Large intestine (tissue), 3 donors: ENCODE measurements around the gene EEF1A2. TPM values are rescaled to one million over a fixed set of nuclear protein-coding genes. Genes with fewer than 3 reads are reported as not detected.

Experiments
- DNase-seq, 2 donors: peaks; one replicate each; pipeline versions ENCODE4 v3.0.0 to v3.0.0-alpha.2; 2013
- H3K27ac ChIP-seq: one replicate; pipeline ENCODE4 v1.5.1; 2013; ENCODE audit warnings: low read length
- H3K27me3 ChIP-seq: 2 replicates; pipeline ENCODE4 v1.6.1; 2013; ENCODE audit warnings: low read length; ENCODE audit not compliant: control insufficient read depth, insufficient read depth
- H3K36me3 ChIP-seq: 2 replicates; pipeline ENCODE4 v1.6.1; 2013; ENCODE audit warnings: low read length; ENCODE audit not compliant: control insufficient read depth, insufficient read depth
- H3K4me1 ChIP-seq: one replicate; pipeline ENCODE4 v1.6.1; 2013; ENCODE audit warnings: low read length; ENCODE audit not compliant: control insufficient read depth, insufficient read depth
- H3K4me3 ChIP-seq: one replicate; pipeline ENCODE4 v1.5.1; 2013; ENCODE audit warnings: low read length
- H3K9me3 ChIP-seq: one replicate; pipeline ENCODE4 v1.6.1; 2013; ENCODE audit warnings: mild to moderate bottlenecking, low read depth, low read length, moderate library complexity; ENCODE audit not compliant: control insufficient read depth
- WGBS: methylation state at CpG from one replicate; pipeline ENCODE4 v1.1.5; 2013; ENCODE audit warnings: low lambda C conversion rate; ENCODE audit not compliant: insufficient coverage; 5-methylcytosine and 5-hydroxymethylcytosine counted together
- polyA plus RNA-seq: library from polyadenylated mRNA; unstranded; fragments of 120-200 nt; gene quantifications from one replicate; pipeline ENCODE4 v1.2.1, GENCODE V29; 2013

EEF1A2 gene
- polyA plus RNA-seq, 1 donor, result 29.7 TPM

DNA sequence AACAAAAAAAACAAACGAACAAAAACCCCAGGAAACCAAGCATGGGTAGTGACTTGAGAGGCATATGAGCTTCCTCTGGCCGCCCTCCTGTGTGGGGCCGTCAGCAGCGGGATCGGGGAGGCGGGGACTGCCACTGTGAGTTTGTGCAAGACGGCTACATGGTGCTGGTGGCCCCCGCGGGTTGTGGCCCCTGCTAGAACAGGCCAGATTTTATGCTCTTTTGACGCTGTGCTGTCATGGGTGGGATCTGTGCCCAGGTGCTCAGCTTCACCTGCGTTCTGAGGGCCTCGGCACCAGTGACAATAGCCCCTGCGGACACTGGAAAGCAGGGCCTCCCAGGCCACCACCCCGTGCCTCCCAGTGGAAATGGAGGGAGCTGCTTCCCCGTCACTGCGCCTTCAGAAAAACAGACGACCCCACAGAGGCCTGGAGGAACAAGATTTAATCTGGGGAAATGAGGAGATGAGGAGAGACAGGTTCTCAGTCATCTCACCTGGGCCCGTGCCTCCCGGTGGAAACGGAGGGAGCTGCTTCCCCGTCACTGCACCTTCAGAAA lies 21.7 kb downstream of the EEF1A2 start:
- no peak overlapping the region for H3K27ac ChIP-seq
- no peaks in the 10 kb centered on the region for H3K9me3 ChIP-seq
- no peaks in the 10 kb centered on the region for H3K36me3 ChIP-seq
- DNase-seq, result no peak
- H3K27me3 ChIP-seq, result peaks cover 75% of the 10 kb centered on the region
- WGBS, result no CpG with 5 or more reads among the region's 21 CpGs
- H3K4me1 ChIP-seq, result no peaks in the 10 kb centered on the region
- no peak overlapping the region for H3K4me3 ChIP-seq

DNA sequence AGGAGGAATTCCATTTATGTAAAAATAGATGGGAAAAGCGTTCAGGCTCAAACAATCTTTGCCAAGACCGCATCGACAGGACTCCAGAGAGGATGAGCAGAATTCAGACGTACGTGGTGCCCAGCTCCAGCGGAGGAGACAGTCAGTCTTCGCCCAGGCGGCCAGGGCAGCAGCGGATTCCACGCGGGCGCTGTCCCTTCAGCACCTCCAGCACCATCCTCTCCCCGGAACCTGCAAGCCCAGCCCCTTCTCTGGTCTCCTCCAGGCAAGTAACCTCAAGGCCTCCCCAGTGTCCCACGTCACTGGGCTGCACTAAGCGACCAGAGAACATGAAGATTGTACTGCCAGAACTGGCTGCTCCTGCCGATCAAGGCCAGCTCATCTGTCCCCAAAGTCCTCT lies 23.7 kb downstream of the EEF1A2 start:
- H3K36me3 ChIP-seq, result no peaks in the 10 kb centered on the region
- no peak overlapping the region for H3K4me3 ChIP-seq
- no CpG with 5 or more reads among the region's 16 CpGs for WGBS
- no peaks in the 10 kb centered on the region for H3K4me1 ChIP-seq
- no peak for DNase-seq
- H3K27ac ChIP-seq, result no peak overlapping the region
- H3K9me3 ChIP-seq, result no peaks in the 10 kb centered on the region
- peaks cover 81% of the 10 kb centered on the region for H3K27me3 ChIP-seq

DNA sequence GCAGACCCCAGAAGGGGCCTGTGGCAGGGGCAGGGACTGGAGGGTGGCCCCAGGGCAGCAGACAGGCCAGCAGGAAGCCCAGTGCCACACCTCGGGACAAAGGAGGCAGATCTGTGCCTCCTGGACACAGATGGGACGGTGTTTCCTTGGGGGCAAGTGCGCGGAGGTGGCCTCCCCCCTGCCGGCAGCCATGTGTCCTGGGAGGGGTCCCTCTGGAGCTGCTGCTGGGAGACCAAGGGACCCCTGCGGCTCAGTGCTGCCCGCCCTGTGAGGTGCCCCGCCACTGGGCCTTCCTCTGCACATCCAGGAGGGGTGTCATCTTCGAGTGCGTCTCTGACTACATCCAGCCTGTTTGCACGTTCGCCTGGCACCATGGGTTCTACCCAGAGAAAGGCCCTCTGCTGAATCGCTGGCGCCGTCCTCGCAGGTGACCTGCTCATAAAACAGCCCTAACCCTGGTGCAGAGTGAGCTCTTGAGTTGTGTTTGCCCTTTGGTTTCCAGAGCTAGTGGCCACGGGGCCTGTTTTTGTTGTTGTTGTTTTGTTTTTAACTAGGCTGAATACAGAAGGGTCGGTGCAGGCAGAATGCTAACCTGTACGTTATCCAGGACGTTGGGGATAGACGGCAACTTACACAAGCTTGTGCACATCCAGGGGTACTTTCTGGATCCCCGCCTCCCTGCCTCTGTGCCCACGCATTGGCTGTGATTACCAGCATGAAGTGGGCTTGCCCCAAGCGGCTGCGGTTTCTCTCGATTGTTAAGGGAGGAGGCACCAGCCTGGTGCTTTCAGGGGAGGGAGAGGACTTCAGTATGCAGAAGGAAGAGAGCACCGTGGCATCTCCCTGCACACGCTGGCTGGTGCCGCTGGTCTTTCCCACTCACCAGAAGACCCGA lies 25.1 kb downstream of the EEF1A2 start:
- H3K36me3 ChIP-seq, result no peaks in the 10 kb centered on the region
- no peak for DNase-seq
- no peaks in the 10 kb centered on the region for H3K9me3 ChIP-seq
- WGBS, result no CpG with 5 or more reads among the region's 30 CpGs
- H3K27me3 ChIP-seq, result peaks cover 84% of the 10 kb centered on the region
- H3K27ac ChIP-seq, result no peak overlapping the region
- H3K4me1 ChIP-seq, result no peaks in the 10 kb centered on the region
- no peak overlapping the region for H3K4me3 ChIP-seq

GRCh38 chr20:63472862-63473390 lies 26.0 kb downstream of the EEF1A2 start:
- no CpG with 5 or more reads among the region's 13 CpGs for WGBS
- Histone ChIP-seq H3K4me3 (no peak overlapping the region), H3K4me1 (no peaks in the 10 kb centered on the region), H3K9me3 (no peaks in the 10 kb centered on the region), H3K27ac (no peak overlapping the region), H3K36me3 (no peaks in the 10 kb centered on the region), H3K27me3 (peaks cover 76% of the 10 kb centered on the region)
- DNase-seq, result no peak

DNA sequence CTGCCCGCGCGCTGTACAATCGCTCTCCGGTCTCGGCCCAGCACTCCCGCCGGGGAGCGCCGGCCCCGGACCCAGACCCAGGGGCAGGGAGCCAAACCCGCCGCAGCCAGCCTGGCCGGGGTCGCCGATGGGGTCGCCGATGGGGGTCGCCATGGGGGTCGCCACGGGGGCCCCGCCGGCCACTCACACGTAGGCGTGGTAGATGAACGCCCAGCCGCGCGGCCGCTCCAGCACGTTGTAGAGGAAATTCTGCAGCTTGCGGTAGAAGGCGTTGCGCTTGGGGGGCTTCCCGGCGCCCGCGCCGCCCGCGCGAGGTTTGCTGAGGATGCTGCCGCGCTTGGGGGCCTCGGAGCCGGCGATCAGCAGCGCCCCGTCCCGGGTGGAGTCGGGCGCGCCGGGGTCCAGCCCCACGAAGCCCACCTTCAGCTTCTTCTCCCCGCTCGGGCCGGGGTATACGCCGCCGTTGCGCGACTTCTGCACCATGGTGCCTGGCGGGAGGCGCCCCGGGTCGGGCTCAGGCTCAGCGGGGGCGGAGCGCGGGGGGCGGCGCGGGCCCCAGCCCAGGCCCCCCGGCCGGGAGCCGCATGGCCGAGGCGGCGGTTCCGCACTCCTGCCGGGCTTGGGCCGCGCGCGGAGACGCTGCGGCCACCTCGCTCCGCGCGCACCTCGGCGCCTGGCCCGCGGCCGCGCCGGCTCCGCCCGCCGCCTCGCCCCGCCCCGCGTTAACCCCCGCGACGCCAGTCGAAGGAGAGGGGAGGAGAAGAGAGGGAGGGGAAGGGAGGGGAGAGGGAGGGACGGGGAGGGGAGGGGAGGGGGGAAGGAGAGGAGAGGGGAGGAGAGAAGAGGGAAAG lies 26.7 kb downstream of the EEF1A2 start, which contains the start of gene KCNQ2:
Gene KCNQ2, minus strand, starts transcription at position 675 of the 851 bp plus-strand sequence. Its CDS starts 192 bp downstream, at position 483.
- Histone ChIP-seq H3K9me3 (no peaks in the 10 kb centered on the region), H3K36me3 (no peaks in the 10 kb centered on the region), H3K27me3 (peaks cover 71% of the 10 kb centered on the region), H3K27ac (no peak within 1 kb of the TSS), H3K4me3 (no peak within 1 kb of the TSS), H3K4me1 (no peaks in the 10 kb centered on the region)
- DNase-seq, result no peak
- WGBS, result no CpG with 5 or more reads among the region's 111 CpGs

DNA sequence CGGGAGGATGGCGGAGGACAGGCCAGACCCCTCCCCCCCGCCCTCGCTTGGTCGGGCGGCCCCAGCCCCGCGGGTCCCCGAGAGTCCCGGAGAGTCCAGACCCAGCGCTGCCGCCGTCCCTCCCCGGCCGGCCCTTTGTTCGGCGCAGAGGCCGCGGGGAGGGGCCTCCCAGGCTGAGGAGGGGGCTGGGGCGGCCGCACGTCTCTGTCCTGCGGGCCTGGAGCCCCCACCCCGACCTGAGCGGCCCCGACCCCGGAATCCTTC lies 27.2 kb downstream of the EEF1A2 start:
- Histone ChIP-seq H3K27me3 (peaks cover 65% of the 10 kb centered on the region), H3K4me1 (no peaks in the 10 kb centered on the region), H3K27ac (no peak overlapping the region), H3K36me3 (no peaks in the 10 kb centered on the region), H3K9me3 (no peaks in the 10 kb centered on the region), H3K4me3 (no peak overlapping the region)
- DNase-seq, result no peak
- no CpG with 5 or more reads among the region's 27 CpGs for WGBS

GRCh38 chr20:63471002-63471716 lies 27.7 kb downstream of the EEF1A2 start:
- Histone ChIP-seq H3K4me1 (no peaks in the 10 kb centered on the region), H3K27ac (no peak overlapping the region), H3K27me3 (peaks cover 65% of the 10 kb centered on the region), H3K4me3 (no peak overlapping the region), H3K36me3 (no peaks in the 10 kb centered on the region), H3K9me3 (no peaks in the 10 kb centered on the region)
- DNase-seq, result no peak
- no CpG with 5 or more reads among the region's 46 CpGs for WGBS

DNA sequence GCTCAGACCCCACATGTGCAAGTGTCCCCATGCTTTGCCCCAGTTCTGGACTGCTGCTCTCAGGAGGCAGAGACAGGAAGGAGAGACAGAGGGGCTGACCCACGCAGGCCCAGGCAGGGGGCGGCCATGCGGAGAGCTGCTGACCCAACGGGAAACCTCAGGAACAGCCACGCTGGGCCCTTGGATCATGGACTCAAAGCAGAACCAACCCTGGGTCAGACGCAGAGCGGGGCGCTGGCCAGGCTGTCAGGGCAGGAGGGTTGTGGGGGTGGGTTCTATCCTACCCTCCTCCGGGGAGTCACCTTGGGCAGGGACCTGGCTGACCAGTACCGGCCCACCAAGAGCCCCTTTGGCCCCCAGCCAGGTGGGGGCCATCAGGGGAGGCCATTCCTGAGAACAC lies 28.5 kb downstream of the EEF1A2 start:
- no CpG with 5 or more reads among the region's 10 CpGs for WGBS
- peaks cover 59% of the 10 kb centered on the region for H3K27me3 ChIP-seq
- H3K4me1 ChIP-seq, result no peaks in the 10 kb centered on the region

DNA sequence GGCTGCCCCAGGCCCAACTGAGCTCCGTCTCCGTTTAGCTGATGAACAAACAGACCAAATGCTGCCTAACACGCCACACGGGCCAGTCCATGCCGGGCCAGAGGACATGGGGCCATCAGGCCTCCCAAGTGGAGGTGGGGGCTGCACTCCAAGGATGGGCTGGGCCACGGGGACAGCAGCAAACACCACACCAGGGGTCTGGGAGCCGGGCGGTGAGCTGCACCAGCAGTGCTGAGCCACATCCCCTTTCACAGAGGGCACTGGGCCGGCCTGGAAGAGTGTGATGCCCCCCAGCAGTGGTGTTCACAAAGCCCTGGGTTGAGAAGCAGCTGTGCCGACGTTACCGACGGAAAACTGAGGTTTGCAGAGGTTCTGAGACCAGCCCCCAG lies 29.2 kb downstream of the EEF1A2 start:
- Histone ChIP-seq H3K27ac (no peak overlapping the region), H3K27me3 (peaks cover 59% of the 10 kb centered on the region), H3K9me3 (no peaks in the 10 kb centered on the region), H3K36me3 (no peaks in the 10 kb centered on the region), H3K4me1 (no peaks in the 10 kb centered on the region), H3K4me3 (no peak overlapping the region)
- no CpG with 5 or more reads among the region's 13 CpGs for WGBS
- DNase-seq, result no peak

More for the DNA sequence above, 28.5 kb downstream of the EEF1A2 start:
- DNase-seq, result no peak
- no peak overlapping the region for H3K27ac ChIP-seq
- H3K4me3 ChIP-seq, result no peak overlapping the region
- H3K36me3 ChIP-seq, result no peaks in the 10 kb centered on the region
- H3K9me3 ChIP-seq, result no peaks in the 10 kb centered on the region
